ENCODE results near the gene RHOT1.

RHOT1 gene

GRCh38 chr17:32274101-32274500, 131.8 kb downstream of the RHOT1 start:
- no peak overlapping the region for H3K4me3 Mint-ChIP-seq
- H3K27me3 Mint-ChIP-seq, result peaks cover 47% of the 10 kb centered on the region

DNA sequence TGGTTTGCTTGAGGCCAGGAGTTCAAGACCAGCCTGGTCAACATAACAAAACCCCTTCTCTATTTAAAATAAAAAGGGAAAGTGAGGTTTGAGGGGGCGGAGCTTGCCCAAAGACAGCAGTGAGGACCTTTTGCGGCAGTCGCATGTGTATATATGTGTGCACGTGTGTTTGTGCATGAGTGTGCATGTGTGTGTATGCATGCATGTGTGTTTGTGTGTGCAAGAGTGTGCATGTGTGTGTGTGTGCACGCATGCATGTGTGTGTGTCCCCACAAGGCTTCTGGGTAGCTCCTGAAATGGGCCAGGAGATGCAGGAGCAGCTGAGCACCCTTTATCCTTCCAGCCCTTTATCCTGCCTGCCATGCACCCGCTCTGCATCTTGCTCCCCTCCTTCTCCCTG, 132.3 kb downstream of the RHOT1 start:
- ATAC-seq (replicated peaks; ENCODE audit: extremely low read depth, poor library complexity, severe bottlenecking) (no peak), DNase-seq (ENCODE audit: low spot score in 2 of 2) (no peak)
- peaks cover 42% of the 10 kb centered on the region for H3K27me3 Mint-ChIP-seq
- H3K9me3 Mint-ChIP-seq, result no peaks in the 10 kb centered on the region
- no peak overlapping the region for H3K27ac Mint-ChIP-seq (ENCODE audit: low read depth)
- H3K36me3 Mint-ChIP-seq (ENCODE audit: insufficient read depth), result peaks cover 2% of the 10 kb centered on the region
- no peaks in the 10 kb centered on the region for H3K4me1 Mint-ChIP-seq
- H3K4me3 Mint-ChIP-seq, result no peak overlapping the region

More at GRCh38 chr17:32274101-32274500, 131.8 kb downstream of the RHOT1 start:
- no peaks in the 10 kb centered on the region for H3K4me1 Mint-ChIP-seq
- H3K36me3 Mint-ChIP-seq (ENCODE audit: insufficient read depth), result peaks cover 2% of the 10 kb centered on the region
- no peaks in the 10 kb centered on the region for H3K9me3 Mint-ChIP-seq
- no peak for ATAC-seq (replicated peaks; ENCODE audit: extremely low read depth, poor library complexity, severe bottlenecking)
- H3K27ac Mint-ChIP-seq (ENCODE audit: low read depth), result no peak overlapping the region
- no peak for DNase-seq (ENCODE audit: low spot score in 2 of 2)
